HEK293T (cell line): ENCODE measurements around the gene RRP9.

Experiments used
- ARNT ChIP-seq: fragments of 450-650 bp; IDR thresholded peaks from 2 replicates; pipeline ENCODE4 v1.6.1; 2017; ENCODE audit warnings: mild to moderate bottlenecking
- BHLHE40 ChIP-seq: fragments of 450-650 bp; IDR thresholded peaks from 2 replicates; pipeline ENCODE4 v1.6.1; 2016; ENCODE audit warnings: mild to moderate bottlenecking, moderate library complexity, borderline replicate concordance
- ELF4 ChIP-seq: fragments of 450-650 bp; IDR thresholded peaks from 2 replicates; pipeline ENCODE4 v1.6.1; 2017; ENCODE audit warnings: antibody characterized with exemption
- FOXA1 ChIP-seq: fragments of 450-650 bp; IDR thresholded peaks from 2 replicates; pipeline ENCODE4 v1.6.1; 2016; ENCODE audit warnings: mild to moderate bottlenecking
- FOXK2 ChIP-seq: fragments of 450-650 bp; IDR thresholded peaks from 2 replicates; pipeline ENCODE4 v1.6.1; 2016; ENCODE audit warnings: mild to moderate bottlenecking
- FOXM1 ChIP-seq: fragments of 450-650 bp; IDR thresholded peaks from 2 replicates; pipeline ENCODE4 v1.6.1; 2017; ENCODE audit warnings: mild to moderate bottlenecking, borderline replicate concordance
- HDGF ChIP-seq: fragments of 450-650 bp; IDR thresholded peaks from 2 replicates; pipeline ENCODE4 v1.6.1; 2017; ENCODE audit warnings: antibody characterized with exemption, borderline replicate concordance
- LEF1 ChIP-seq: fragments of 450-650 bp; IDR thresholded peaks from 2 replicates; pipeline ENCODE4 v1.6.1; 2017; ENCODE audit warnings: mild to moderate bottlenecking, borderline replicate concordance
- PKNOX1 ChIP-seq: fragments of 450-650 bp; IDR thresholded peaks from 2 replicates; pipeline ENCODE4 v1.6.1; 2016
- SP1 ChIP-seq: fragments of 450-650 bp; IDR thresholded peaks from 2 replicates; pipeline ENCODE4 v1.6.1; 2017
- SUZ12 ChIP-seq: fragments of 450-650 bp; IDR thresholded peaks from 2 replicates; pipeline ENCODE4 v1.6.1; 2016; ENCODE audit warnings: mild to moderate bottlenecking
- TARDBP ChIP-seq: fragments of 450-650 bp; IDR thresholded peaks from 2 replicates; pipeline ENCODE4 v1.6.1; 2016

GRCh38 chr3:51946796-51947195 lies 5.1 kb upstream of the RRP9 start:
- TF ChIP-seq BHLHE40 (no peak), ELF4 (no peak), LEF1 (no peak), FOXA1 (no peak), FOXM1 (no peak), FOXK2 (no peak), SP1 (no peak), ARNT (no peak), TARDBP (no peak), PKNOX1 (no peak), SUZ12 (no peak), HDGF (no peak)
